Measurements from ENCODE around the gene SLC6A9.

Gene SLC6A9

GRCh38 chr1:43962324-43962723 is 68.9 kb downstream of the SLC6A9 start:
- TF ChIP-seq CTCF (IDR thresholded peaks at IDR 0.05; ENCODE audit: low read depth, low read length) = no peak
- in situ Hi-C loops (cut with HindIII; ENCODE audit: low sequenced_read_pairs) = no loop called here
- no peak for DNase-seq (ENCODE audit: low read depth, low spot score)
- H3K4me3 ChIP-seq (ENCODE audit: low read depth, low read length) = no peak overlapping the region

DNA sequence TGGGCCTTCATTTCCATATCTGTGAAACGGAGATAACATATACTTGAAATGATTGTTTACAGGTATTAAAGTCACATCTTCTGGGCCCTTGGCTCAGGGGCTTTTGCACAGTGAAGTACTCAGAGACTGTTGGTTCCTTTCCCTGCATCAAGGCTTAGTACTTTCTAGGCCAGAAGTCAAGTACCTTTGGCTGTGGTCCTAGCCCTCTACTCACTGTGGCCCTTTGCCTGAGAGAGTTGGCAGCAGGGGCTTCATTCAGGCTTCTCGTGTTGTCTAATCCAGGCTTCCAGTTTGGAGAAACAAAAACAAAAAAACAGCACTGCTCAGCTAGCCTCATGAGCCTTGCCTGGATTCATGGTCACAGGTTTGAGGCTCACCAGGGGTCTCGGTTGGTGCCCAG is 69.6 kb downstream of the SLC6A9 start:
- H3K4me3 ChIP-seq (ENCODE audit: low read depth, low read length) = no peak overlapping the region
- TF ChIP-seq CTCF (IDR thresholded peaks at IDR 0.05; ENCODE audit: low read depth, low read length) = no peak
- no peak for DNase-seq (ENCODE audit: low read depth, low spot score)
- in situ Hi-C loops (cut with HindIII; ENCODE audit: low sequenced_read_pairs) = no loop called here

DNA sequence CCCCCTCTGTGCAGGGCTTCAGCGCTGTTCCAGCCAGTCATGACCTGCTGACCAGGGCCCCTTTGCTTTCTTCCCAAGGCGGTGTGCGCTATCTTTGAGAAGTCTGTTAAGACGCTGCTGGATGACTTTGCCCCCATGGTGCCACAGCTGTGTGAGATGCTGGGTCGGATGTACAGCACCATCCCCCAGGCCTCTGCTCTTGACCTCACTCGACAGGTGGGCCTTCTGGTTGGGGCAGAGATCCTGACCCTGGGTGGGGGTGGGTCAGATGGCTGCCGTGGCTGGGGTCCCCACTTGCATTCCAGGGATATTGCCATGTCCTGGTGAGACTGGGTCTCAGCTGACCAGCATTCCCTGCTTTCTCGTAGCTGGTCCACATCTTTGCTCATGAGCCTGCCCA is 70.5 kb downstream of the SLC6A9 start:
- TF ChIP-seq CTCF (IDR thresholded peaks at IDR 0.05; ENCODE audit: low read depth, low read length) = no peak
- no peak for DNase-seq (ENCODE audit: low read depth, low spot score)
- H3K4me3 ChIP-seq (ENCODE audit: low read depth, low read length) = no peak overlapping the region
- in situ Hi-C loops (cut with HindIII; ENCODE audit: low sequenced_read_pairs) = no loop called here

DNA sequence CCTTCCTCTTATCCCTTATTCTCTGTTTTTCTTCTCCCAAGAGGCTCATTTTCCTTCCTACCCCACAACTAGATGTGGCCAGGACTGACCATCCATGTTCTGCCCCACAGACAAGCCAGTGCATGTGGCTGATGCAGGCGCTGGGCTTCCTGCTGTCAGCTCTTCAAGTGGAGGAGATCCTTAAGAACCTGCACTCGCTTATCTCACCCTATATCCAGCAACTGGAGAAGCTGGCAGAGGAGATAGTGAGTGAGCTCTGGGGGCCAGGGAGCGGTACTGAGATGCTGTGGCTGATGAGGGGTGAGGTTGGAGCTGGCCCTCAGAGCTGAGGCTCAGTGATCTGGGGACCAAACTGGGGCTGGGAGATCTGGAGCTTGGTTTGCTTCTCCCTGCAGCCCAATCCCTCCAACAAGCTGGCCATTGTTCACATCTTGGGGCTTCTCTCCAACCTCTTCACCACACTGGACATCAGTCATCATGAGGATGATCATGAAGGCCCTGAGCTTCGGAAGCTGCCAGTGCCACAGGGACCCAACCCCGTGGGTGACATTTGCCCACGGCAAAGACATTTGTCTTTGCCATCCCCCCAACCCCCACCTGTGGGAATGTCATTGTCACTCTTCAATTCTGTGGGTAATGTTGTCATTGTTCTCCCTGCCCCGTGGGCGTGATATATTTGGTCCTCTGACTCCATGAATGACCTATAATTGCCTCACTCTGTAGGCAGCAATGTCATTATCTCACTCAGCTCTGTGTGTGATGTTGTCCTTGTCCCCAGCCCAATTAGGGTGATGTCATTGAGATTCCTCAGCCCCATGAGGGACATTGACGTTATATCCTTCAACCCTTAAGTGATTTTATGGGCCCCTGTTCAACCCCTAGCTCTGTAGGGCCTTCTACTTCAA is 72.7 kb downstream of the SLC6A9 start:
- in situ Hi-C loops (cut with HindIII; ENCODE audit: low sequenced_read_pairs) = loop anchor here (10.0 kb wide), 1 partner anchor 194 kb away; no protein-coding TSS in a partner anchor
- DNase-seq (ENCODE audit: low read depth, low spot score) = no peak
- H3K4me3 ChIP-seq (ENCODE audit: low read depth, low read length) = no peak overlapping the region
- no peak for TF ChIP-seq CTCF (IDR thresholded peaks at IDR 0.05; ENCODE audit: low read depth, low read length)

DNA sequence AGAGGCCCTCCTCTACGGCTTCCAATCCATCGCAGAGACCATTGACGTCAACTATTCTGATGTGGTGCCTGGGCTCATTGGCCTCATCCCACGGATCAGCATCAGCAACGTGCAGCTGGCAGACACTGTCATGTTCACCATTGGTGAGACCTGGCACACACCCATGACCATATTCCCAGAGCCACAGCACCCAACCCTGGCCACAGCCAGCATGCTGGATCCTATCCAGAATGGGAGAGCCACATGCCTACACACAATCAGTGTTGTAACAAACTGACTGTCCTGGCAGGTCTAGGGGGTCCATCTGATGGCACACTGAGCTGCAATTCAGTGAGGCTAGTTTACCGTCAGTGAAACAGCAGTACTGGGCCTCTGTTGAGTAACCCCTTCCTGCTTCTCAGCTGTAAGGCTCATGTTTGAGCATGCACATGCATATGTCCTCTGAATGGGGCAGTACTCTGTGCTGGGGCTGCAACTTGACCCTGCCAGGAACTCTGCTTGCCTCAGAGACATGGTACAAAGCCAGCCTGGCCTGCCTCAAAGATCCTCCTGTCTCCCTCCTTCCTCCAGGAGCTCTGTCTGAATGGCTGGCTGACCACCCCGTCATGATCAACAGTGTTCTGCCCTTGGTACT is 73.7 kb downstream of the SLC6A9 start:
- H3K4me3 ChIP-seq (ENCODE audit: low read depth, low read length) = no peak overlapping the region
- no peak for DNase-seq (ENCODE audit: low read depth, low spot score)
- TF ChIP-seq CTCF (IDR thresholded peaks at IDR 0.05; ENCODE audit: low read depth, low read length) = no peak
- in situ Hi-C loops (cut with HindIII; ENCODE audit: low sequenced_read_pairs) = loop anchor here (10.0 kb wide), 1 partner anchor 193 kb away; no protein-coding TSS in a partner anchor

GRCh38 chr1:43956234-43956633 is 75.0 kb downstream of the SLC6A9 start:
- no peak for TF ChIP-seq CTCF (IDR thresholded peaks at IDR 0.05; ENCODE audit: low read depth, low read length)
- DNase-seq (ENCODE audit: low read depth, low spot score) = no peak
- in situ Hi-C loops (cut with HindIII; ENCODE audit: low sequenced_read_pairs) = loop anchor here (10.0 kb wide), 1 partner anchor 191 kb away; no protein-coding TSS in a partner anchor
- H3K4me3 ChIP-seq (ENCODE audit: low read depth, low read length) = no peak overlapping the region

Data from astrocyte of the spinal cord (primary cell).